Skeletal muscle tissue (tissue), 4 donors: Measurements from ENCODE around the gene SLC13A3. TPM values are rescaled to one million over a fixed set of nuclear protein-coding genes. Genes with fewer than 3 reads are reported as not detected.

Experiments used
- H3K27ac ChIP-seq: one replicate; pipeline ENCODE4 v1.7.0; 2013; ENCODE audit warnings: mild to moderate bottlenecking, low read depth, low read length, inconsistent platforms
- H3K27me3 ChIP-seq, 3 donors: one replicate each; pipeline ENCODE4 v1.7.0; 2013; ENCODE audit warnings: low read length in 3 of 3; ENCODE audit not compliant: control insufficient read depth in 3 of 3, insufficient read depth in 3 of 3
- H3K36me3 ChIP-seq, 3 donors: one replicate each; pipeline ENCODE4 v1.7.0; 2013; ENCODE audit warnings: low read length in 3 of 3; ENCODE audit not compliant: control insufficient read depth in 3 of 3, insufficient read depth in 3 of 3
- H3K4me1 ChIP-seq, 3 donors: one replicate each; pipeline ENCODE4 v1.7.0; 2013; ENCODE audit warnings: low read length in 3 of 3, mild to moderate bottlenecking in 3 of 3; ENCODE audit not compliant: control insufficient read depth in 3 of 3, insufficient read depth in 3 of 3
- H3K4me3 ChIP-seq, 3 donors: one replicate each; pipeline ENCODE4 v1.7.0; 2013; ENCODE audit warnings: low read length in 3 of 3
- H3K9ac ChIP-seq, 3 donors: one replicate each; pipeline ENCODE4 v1.7.0; 2013; ENCODE audit warnings: low read length in 3 of 3, mild to moderate bottlenecking in 3 of 3, moderate library complexity in 2 of 3, low read depth in 1 of 3
- H3K9me3 ChIP-seq, 3 donors: one replicate each; pipeline ENCODE4 v1.7.0; 2013; ENCODE audit warnings: low read length in 3 of 3; ENCODE audit not compliant: control insufficient read depth in 3 of 3
- total RNA-seq: library from RNA; depleted of rRNA; stranded (reverse); fragments of >200 nt; gene quantifications from one replicate; pipeline ENCODE4 v1.2.3, GENCODE V29; 2014
- donor health status: Osteomylitis.

The SLC13A3 gene, protein sequence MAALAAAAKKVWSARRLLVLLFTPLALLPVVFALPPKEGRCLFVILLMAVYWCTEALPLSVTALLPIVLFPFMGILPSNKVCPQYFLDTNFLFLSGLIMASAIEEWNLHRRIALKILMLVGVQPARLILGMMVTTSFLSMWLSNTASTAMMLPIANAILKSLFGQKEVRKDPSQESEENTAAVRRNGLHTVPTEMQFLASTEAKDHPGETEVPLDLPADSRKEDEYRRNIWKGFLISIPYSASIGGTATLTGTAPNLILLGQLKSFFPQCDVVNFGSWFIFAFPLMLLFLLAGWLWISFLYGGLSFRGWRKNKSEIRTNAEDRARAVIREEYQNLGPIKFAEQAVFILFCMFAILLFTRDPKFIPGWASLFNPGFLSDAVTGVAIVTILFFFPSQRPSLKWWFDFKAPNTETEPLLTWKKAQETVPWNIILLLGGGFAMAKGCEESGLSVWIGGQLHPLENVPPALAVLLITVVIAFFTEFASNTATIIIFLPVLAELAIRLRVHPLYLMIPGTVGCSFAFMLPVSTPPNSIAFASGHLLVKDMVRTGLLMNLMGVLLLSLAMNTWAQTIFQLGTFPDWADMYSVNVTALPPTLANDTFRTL
- total RNA-seq: 2.6 TPM

DNA sequence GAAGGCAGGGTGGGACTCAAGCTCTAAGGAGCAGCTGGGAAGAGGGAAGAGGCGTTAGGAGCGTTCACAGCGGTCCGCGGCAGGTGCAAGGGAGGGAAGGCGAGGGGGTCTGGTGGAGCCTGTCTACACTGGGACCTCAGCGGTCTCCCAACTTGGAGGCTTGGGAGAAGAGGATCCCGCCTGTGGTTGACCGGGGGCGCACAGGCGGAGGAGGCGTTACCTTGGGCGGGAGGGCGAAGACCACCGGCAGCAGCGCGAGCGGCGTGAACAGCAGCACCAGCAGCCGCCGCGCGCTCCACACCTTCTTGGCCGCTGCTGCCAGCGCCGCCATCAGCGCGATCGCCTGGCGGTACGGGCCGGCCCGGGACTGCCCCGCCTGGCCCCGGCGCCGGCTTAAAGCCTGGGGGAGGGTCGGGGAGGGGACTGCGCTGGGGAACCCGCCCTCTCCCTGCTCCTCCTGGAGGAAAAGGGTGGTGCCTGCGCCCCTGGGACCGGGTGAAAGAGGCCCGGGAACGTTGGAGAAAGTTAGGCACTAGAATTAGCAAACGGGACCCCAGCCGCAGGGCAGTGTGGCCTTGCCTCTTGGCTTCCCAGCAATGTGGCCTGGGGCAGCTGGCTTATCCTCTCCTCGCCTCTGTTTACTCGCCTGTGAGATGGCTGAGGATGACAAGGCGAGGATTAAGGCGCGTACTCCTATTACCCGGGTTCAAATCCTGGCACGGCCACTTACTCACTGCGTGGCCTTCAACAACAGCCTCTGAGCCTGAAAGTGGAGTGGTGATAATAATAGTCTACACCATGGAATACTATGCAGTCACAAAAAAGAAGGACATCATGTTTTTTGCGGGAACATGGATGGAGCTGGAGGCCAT lies at the start of gene SLC13A3:
TSS of gene SLC13A3 (minus strand) at position 369 of the 872 bp plus-strand sequence. CDS start at position 331, 38 bp downstream.
- Histone ChIP-seq H3K27me3 (peaks cover 11 to 13% (median 11%) of the 10 kb centered on the region in 3 donors), H3K27ac (no peak within 1 kb of the TSS), H3K4me1 (no peaks in the 10 kb centered on the region), H3K4me3 (no peak within 1 kb of the TSS), H3K36me3 (no peaks in the 10 kb centered on the region), H3K9me3 (no peaks in the 10 kb centered on the region), H3K9ac (no peak within 1 kb of the TSS)

DNA sequence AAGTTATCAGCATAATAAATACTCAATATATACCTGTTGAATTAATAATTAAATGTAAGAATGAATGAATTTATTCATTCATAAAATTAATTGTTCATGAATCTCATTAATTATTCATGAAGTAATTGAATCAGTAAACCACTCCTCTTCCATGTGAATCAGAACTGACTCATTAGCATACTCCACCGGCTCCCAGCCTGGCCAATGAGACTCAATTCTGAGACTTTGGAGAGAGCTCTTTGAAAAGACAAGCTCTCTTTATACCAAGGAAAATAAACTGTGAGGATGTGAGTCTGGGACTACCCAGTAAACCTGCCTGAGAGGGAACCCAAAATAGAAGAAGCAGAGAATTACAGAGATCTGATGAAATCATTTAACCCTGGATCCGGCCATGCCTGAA lies 49.8 kb upstream of the SLC13A3 start:
- peaks cover 8 to 19% (median 12%) of the 10 kb centered on the region in 3 donors for H3K27me3 ChIP-seq
- H3K27ac ChIP-seq: no peak overlapping the region
- no peak overlapping the region for H3K4me3 ChIP-seq
- no peaks in the 10 kb centered on the region for H3K9me3 ChIP-seq
- no peaks in the 10 kb centered on the region for H3K4me1 ChIP-seq
- no peaks in the 10 kb centered on the region for H3K36me3 ChIP-seq
- H3K9ac ChIP-seq: no peak overlapping the region

- H3K27me3 ChIP-seq: peaks cover 8 to 19% (median 12%) of the 10 kb centered on the region in 3 donors
- H3K36me3 ChIP-seq: no peaks in the 10 kb centered on the region
- no peak overlapping the region for H3K27ac ChIP-seq
- H3K4me1 ChIP-seq: no peaks in the 10 kb centered on the region
- H3K9me3 ChIP-seq: no peaks in the 10 kb centered on the region
- no peak overlapping the region for H3K9ac ChIP-seq
- no peak overlapping the region for H3K4me3 ChIP-seq
Measured at GRCh38 chr20:46700481-46700880, 49.2 kb upstream of the SLC13A3 start.

DNA sequence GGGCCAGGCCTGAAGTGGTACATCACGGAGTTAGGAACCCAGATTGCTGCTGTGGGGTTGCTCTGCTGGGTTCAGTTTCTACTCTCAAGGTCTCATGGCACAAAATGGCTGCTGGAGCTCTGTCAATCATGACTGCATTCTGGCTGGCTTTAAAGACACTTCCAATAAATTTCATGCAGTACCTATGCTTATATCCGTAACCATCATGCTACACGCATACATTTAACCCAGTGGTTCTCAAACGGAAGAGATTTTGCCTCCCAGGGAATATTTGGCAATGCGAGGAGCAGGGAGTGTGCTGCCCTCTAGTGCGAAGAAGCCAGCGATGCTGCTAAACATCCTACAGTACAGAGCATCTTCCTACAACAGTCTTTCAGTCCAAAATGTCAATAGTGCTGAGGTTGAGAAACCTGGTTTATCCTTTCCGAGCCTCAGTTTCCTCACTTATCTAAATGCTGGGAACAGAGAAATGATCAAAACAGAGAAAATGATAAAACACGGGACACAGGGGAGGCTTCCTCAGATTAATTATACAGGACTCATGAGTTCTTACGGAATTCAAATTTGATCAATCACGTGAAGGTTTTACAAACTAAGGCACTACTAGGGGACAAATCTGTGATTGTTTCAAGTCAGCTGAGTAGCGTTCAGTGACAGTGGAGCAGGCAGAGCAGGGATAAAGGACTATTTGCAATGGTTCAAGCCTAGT lies 48.5 kb upstream of the SLC13A3 start:
- no peaks in the 10 kb centered on the region for H3K9me3 ChIP-seq
- H3K36me3 ChIP-seq: no peaks in the 10 kb centered on the region
- peaks cover 4 to 19% (median 12%) of the 10 kb centered on the region in 3 donors for H3K27me3 ChIP-seq
- H3K27ac ChIP-seq: no peak overlapping the region
- no peaks in the 10 kb centered on the region for H3K4me1 ChIP-seq
- H3K9ac ChIP-seq: no peak overlapping the region
- H3K4me3 ChIP-seq: no peak overlapping the region

GRCh38 chr20:46698788-46699187 lies 47.5 kb upstream of the SLC13A3 start:
- H3K27me3 ChIP-seq: peaks cover 3 to 19% (median 10%) of the 10 kb centered on the region in 3 donors
- no peak overlapping the region for H3K9ac ChIP-seq
- H3K4me3 ChIP-seq: no peak overlapping the region
- H3K27ac ChIP-seq: no peak overlapping the region
- peaks cover 0 to 3% (median 0%) of the 10 kb centered on the region in 3 donors for H3K4me1 ChIP-seq
- H3K36me3 ChIP-seq: no peaks in the 10 kb centered on the region
- no peaks in the 10 kb centered on the region for H3K9me3 ChIP-seq

DNA sequence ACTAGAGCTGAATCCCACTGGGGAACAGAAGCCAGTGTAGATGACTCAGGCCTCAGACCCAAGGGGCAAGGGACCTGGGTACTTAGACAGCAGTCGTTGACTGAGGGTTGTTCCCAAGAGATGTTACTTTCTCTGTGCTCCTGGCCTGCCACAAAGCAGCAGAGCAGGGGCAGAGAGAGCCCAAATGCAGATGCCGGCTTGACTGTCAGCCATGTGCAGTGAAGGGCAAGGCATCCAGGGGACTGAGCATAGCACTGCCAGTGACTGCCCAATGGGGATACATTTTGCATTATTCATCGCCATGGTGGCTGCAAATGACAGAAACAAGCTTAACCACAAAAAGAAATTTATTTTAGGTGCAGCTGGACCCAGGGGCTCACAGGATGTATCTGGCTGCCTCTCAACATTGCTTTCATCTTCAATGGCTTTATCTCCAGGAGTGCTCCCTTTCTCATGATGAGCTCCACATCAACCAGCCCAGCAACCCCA lies 45.6 kb upstream of the SLC13A3 start:
- Histone ChIP-seq H3K9me3 (no peaks in the 10 kb centered on the region), H3K27me3 (peaks cover 0 to 16% (median 7%) of the 10 kb centered on the region in 3 donors), H3K4me3 (no peak overlapping the region), H3K36me3 (no peaks in the 10 kb centered on the region), H3K4me1 (peaks cover 0 to 3% (median 0%) of the 10 kb centered on the region in 3 donors), H3K27ac (no peak overlapping the region), H3K9ac (no peak overlapping the region)

- Histone ChIP-seq H3K4me3 (no peak overlapping the region), H3K9me3 (no peaks in the 10 kb centered on the region), H3K36me3 (no peaks in the 10 kb centered on the region), H3K4me1 (peaks cover 0 to 3% (median 0%) of the 10 kb centered on the region in 3 donors), H3K9ac (no peak overlapping the region), H3K27me3 (peaks cover 0 to 11% (median 4%) of the 10 kb centered on the region in 3 donors), H3K27ac (no peak overlapping the region)
Measured at GRCh38 chr20:46695892-46696291, 44.6 kb upstream of the SLC13A3 start.

GRCh38 chr20:46694484-46694883 lies 43.2 kb upstream of the SLC13A3 start:
- Histone ChIP-seq H3K27ac (no peak overlapping the region), H3K36me3 (no peaks in the 10 kb centered on the region), H3K9me3 (no peaks in the 10 kb centered on the region), H3K27me3 (peaks cover 0 to 5% (median 0%) of the 10 kb centered on the region in 3 donors), H3K4me3 (no peak overlapping the region), H3K4me1 (peaks cover 0 to 6% (median 3%) of the 10 kb centered on the region in 3 donors), H3K9ac (no peak overlapping the region)

GRCh38 chr20:46691196-46691595 lies 39.9 kb upstream of the SLC13A3 start:
- Histone ChIP-seq H3K4me3 (no peak overlapping the region), H3K9me3 (no peaks in the 10 kb centered on the region), H3K4me1 (peaks cover 12 to 24% (median 18%) of the 10 kb centered on the region in 3 donors), H3K9ac (no peak overlapping the region), H3K36me3 (peaks cover 0 to 8% (median 0%) of the 10 kb centered on the region in 3 donors), H3K27ac (no peak overlapping the region), H3K27me3 (no peaks in the 10 kb centered on the region)
